K562 (cell line): ENCODE results near the gene SVOP. TPM values are rescaled to one million over a fixed set of nuclear protein-coding genes. Genes with fewer than 3 reads are reported as not detected.
A peak's percentile ranks its signal among the peaks of the same experiment; 100 is the strongest.

ENCODE experiments used
- ATAC-seq: fragments of 200-7000 bp; cut with Tn5 transposase; 3 replicates; pipeline ENCODE4 v1.9.1; 2020; ENCODE audit warnings: moderate library complexity
- BruUV-seq: library from RNA; stranded (reverse); fragments of 400-500 nt; replicated peaks from 2 replicates; lab custom pipeline; 2021; lab: Mats Ljungman, UMichigan
- CTCF ChIA-PET: fragments of 300-600 bp; formaldehyde crosslinking; extraction: SDS; loops from one replicate; lab custom pipeline; 2021; ENCODE audit warnings: low intra/inter-chr PET ratio; lab: Yijun Ruan, JAX
- POLR2A ChIA-PET: fragments of 300-600, 350-650 bp; sonication (Branson Sonifier 250); formaldehyde crosslinking; extraction: SDS; loops from one replicate; lab custom pipeline; 2021; ENCODE audit warnings: antibody characterized with exemption, inconsistent platforms; lab: Yijun Ruan, JAX
- DNase-seq, 4 experiments: peaks; one replicate each; pipeline versions ENCODE4 v3.0.0 to v3.0.0-alpha.2; 2011 to 2018; ENCODE audit warnings: low spot score in 3 of 4, mixed read lengths in 3 of 4; ENCODE audit errors: extremely low read depth in 1 of 4
- FAIRE-seq: peaks from 2 replicates; lab custom pipeline; 2011; peaks lifted over from hg19 to GRCh38; lab: Jason Lieb, UNC
- H2AFZ ChIP-seq: 2 replicates; pipeline ENCODE4 v1.6.0; 2011; ENCODE audit warnings: low read depth, low read length, control low read depth, inconsistent platforms
- H3K27ac ChIP-seq: fragments of 200-600 bp; 3 replicates; pipeline ENCODE4 v1.8.0; 2011; ENCODE audit warnings: low read depth, mild to moderate bottlenecking, control low read depth, inconsistent platforms, low read length, moderate library complexity, mixed read lengths; ENCODE audit errors: extremely low read depth
- H3K27me3 ChIP-seq, 2 experiments: fragments of 300-600 bp in 1 of 2; 2 replicates in 1 of 2; 3 replicates in 1 of 2; pipeline versions ENCODE4 v1.6.0 to v1.8.0; 2011; ENCODE audit warnings: inconsistent platforms in 2 of 2, low read length in 2 of 2, mild to moderate bottlenecking in 1 of 2, mixed read lengths in 1 of 2, moderate library complexity in 1 of 2; ENCODE audit not compliant: control insufficient read depth in 2 of 2, insufficient read depth in 2 of 2
- H3K36me3 ChIP-seq: fragments of 300-600 bp; 3 replicates; pipeline ENCODE4 v1.8.0; 2011; ENCODE audit warnings: mild to moderate bottlenecking, low read length, inconsistent platforms; ENCODE audit not compliant: control insufficient read depth, insufficient read depth
- H3K4me1 ChIP-seq, 2 experiments: fragments of 200-600 bp in 1 of 2; replicated peaks in 1 of 2; 2 replicates in 1 of 2; 3 replicates in 1 of 2; pipeline versions ENCODE4 v1.5.1 to v1.8.0; 2011; ENCODE audit warnings: inconsistent platforms in 2 of 2, low read length in 2 of 2, mild to moderate bottlenecking in 1 of 2, mixed read lengths in 1 of 2, moderate library complexity in 1 of 2; ENCODE audit not compliant: control insufficient read depth in 2 of 2, insufficient read depth in 2 of 2
- H3K4me2 ChIP-seq: 2 replicates; pipeline ENCODE4 v1.6.1; 2011; ENCODE audit warnings: low read length, control low read depth, inconsistent platforms, mixed read lengths; ENCODE audit not compliant: insufficient read depth
- H3K4me3 ChIP-seq: fragments of 200-600 bp; sonication (generic), shearing (Covaris generic); 2 replicates; pipeline ENCODE4 v1.5.1; 2016; ENCODE audit warnings: control low read depth, inconsistent platforms
- H3K79me2 ChIP-seq: fragments of 200-600 bp; 3 replicates; pipeline ENCODE4 v1.8.0; 2011; ENCODE audit warnings: low read length, inconsistent platforms; ENCODE audit not compliant: control insufficient read depth, insufficient read depth
- H3K9ac ChIP-seq, 2 experiments: 2 replicates each; pipeline versions ENCODE4 v1.6.0 to v1.6.1; 2011; ENCODE audit warnings: low read depth in 2 of 2, low read length in 2 of 2, control low read depth in 1 of 2, inconsistent platforms in 1 of 2, mild to moderate bottlenecking in 1 of 2, mixed read lengths in 1 of 2; ENCODE audit not compliant: insufficient read depth in 1 of 2
- H3K9me1 ChIP-seq: one replicate; pipeline ENCODE4 v1.6.0; 2011; ENCODE audit warnings: inconsistent platforms, mild to moderate bottlenecking, low read length, moderate library complexity; ENCODE audit not compliant: control insufficient read depth, insufficient read depth
- H3K9me3 ChIP-seq: replicated peaks from 2 replicates; pipeline ENCODE4 v1.5.1; 2011; ENCODE audit warnings: low read depth, low read length, inconsistent platforms; ENCODE audit not compliant: control insufficient read depth, insufficient read depth
- H4K20me1 ChIP-seq: replicated peaks from 2 replicates; pipeline ENCODE4 v1.6.1; 2011; ENCODE audit warnings: low read length, inconsistent platforms, mixed read lengths; ENCODE audit not compliant: control insufficient read depth, insufficient read depth
- GABPB2 ChIP-seq: fragments of 250-450 bp; sonication (Bioruptor Pico); conservative IDR thresholded peaks from 2 replicates; pipeline ENCODE4 v1.5.1; 2021; ENCODE audit warnings: mild to moderate bottlenecking
- HNRNPK ChIP-seq: fragments of 200-400 bp; formaldehyde crosslinking; IDR thresholded peaks from one replicate; pipeline ENCODE4 v1.6.1; 2018; ENCODE audit warnings: mild to moderate bottlenecking, low read depth, low read length; ENCODE audit not compliant: poor library complexity, severe bottlenecking
- NR2F6 ChIP-seq: fragments of 450-650 bp; formaldehyde crosslinking; IDR thresholded peaks from 2 replicates; pipeline ENCODE4 v1.4.0; 2020; ENCODE audit warnings: mild to moderate bottlenecking
- PCBP1 ChIP-seq: fragments of 200-400 bp; formaldehyde crosslinking; IDR thresholded peaks from 2 replicates; pipeline ENCODE4 v1.6.1; 2018; ENCODE audit warnings: mild to moderate bottlenecking, low read depth, low read length; ENCODE audit not compliant: poor library complexity, severe bottlenecking
- PCBP2 ChIP-seq: fragments of 200-400 bp; formaldehyde crosslinking; IDR thresholded peaks from 2 replicates; pipeline ENCODE4 v1.6.1; 2018; ENCODE audit warnings: low read length, low read depth, mild to moderate bottlenecking, moderate library complexity; ENCODE audit not compliant: poor library complexity, severe bottlenecking
- SPI1 ChIP-seq: IDR thresholded peaks from 2 replicates; pipeline ENCODE4 v1.6.1; 2011; ENCODE audit warnings: low read depth, low read length, control low read depth, borderline replicate concordance
- ZNF696 ChIP-seq: fragments of 250-450 bp; sonication (Bioruptor Pico); conservative IDR thresholded peaks from 2 replicates; pipeline ENCODE4 v1.4.0; 2020; ENCODE audit warnings: mild to moderate bottlenecking, moderate library complexity
- WGBS: fragments of 100-300 bp; shearing (Covaris generic); methylation state at CpG from one replicate; pipeline ENCODE4 v1.1.6; 2016; ENCODE audit warnings: low coverage, mixed read lengths; ENCODE audit not compliant: insufficient coverage; ENCODE audit errors: missing lambda C conversion rate; 5-methylcytosine and 5-hydroxymethylcytosine counted together
- in situ Hi-C: fragments of 300-500 bp; cut with MboI; formaldehyde crosslinking; loops from 4 replicates; pipeline ENCODE4 v1.15.0; 2018; ENCODE audit warnings: inconsistent platforms, mixed read lengths
- intact Hi-C: fragments of 100-400 bp; cut with micrococcal nuclease; formaldehyde crosslinking; loops from 2 replicates; pipeline ENCODE4 v1.14.2; 2022
- polyA plus RNA-seq, 8 experiments: library from polyadenylated mRNA; depleted of rRNA in 4 of 8; stranded (reverse) in 5 of 8; unstranded in 3 of 8; fragments of >200 nt; fragmentation: Nextera tagmentation in 2 of 8; fragmentation: Illumina TruSeq in 1 of 8; extraction: Ambion mirVana in 2 of 8; extraction: Trizol in 1 of 8; gene quantifications; 2 replicates each; pipeline versions ENCODE4 v1.2.1 to v1.2.3, GENCODE V29; 2011 to 2014; ENCODE audit warnings: inconsistent platforms in 1 of 8, missing spikeins in 1 of 8
- total RNA-seq, 7 experiments: library from RNA; depleted of rRNA in 6 of 7; stranded (reverse); fragments of >200 nt in 6 of 7; fragmentation: Illumina TruSeq in 2 of 7; extraction: Trizol in 2 of 7; gene quantifications; 2 replicates each; pipeline versions ENCODE4 v1.2.1 to v1.2.3, GENCODE V29; 2011 to 2021; ENCODE audit warnings: low replicate concordance in 1 of 7
- TF ChIP-seq, protein P1 (sequence below): IDR thresholded peaks from 2 replicates; pipeline ENCODE4 v1.6.1; 2016; ENCODE audit warnings: missing genetic modification characterization, missing compliant biosample characterization

Gene SVOP
- total and polyA plus RNA-seq, 9 of the 15 experiments (the other 6 are each of a cell fraction or from before 2014, with no cell fraction given): 0.01 to 0.09 (median 0.06) TPM; not detected in 1

DNA sequence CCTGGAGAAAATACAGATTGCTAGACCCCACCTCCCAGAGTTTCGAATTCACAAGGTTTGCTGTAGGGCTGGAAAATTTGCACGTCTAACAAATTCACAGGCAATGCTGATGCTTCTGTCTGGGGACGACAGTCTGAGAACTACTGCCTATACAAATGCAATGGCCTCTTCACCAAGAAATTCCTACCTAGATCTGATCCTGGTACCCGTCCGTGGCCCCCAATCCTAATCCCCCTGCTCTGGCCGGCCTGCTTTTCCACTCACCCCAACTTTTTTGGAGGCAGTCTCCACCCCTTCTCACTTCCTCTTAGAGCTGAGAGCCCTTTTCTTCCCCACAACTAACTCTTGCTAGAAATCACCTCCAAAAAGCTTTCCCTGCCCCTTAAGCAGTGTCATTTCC, 160.4 kb downstream of the SVOP start:
- CTCF ChIA-PET: no interaction called here
- intact Hi-C loops (no loop called here), in situ Hi-C loops (no loop called here)
- POLR2A ChIA-PET: interaction anchor here (1.7 kb wide), 1 partner anchor 11 kb away, joined by 6 read pairs; no protein-coding TSS in a partner anchor
- no peak overlapping the region for H2AFZ ChIP-seq
- no peaks in the 10 kb centered on the region for H3K9me3 ChIP-seq
- no peaks in the 10 kb centered on the region for H3K36me3 ChIP-seq
- peaks cover 8% of the 10 kb centered on the region; the same call in 2 of the 3 replicates for H3K79me2 ChIP-seq
- 0 out of 2 replicates have a peak, but pooled peaks cover 10% of the 10 kb centered on the region for H4K20me1 ChIP-seq
- BruUV-seq: no TSS peak
- FAIRE-seq (no peak), ATAC-seq (no peak), DNase-seq (no peak)
- H3K9ac ChIP-seq: no peak overlapping the region; a peak in 1 of 4 replicates
- H3K27ac ChIP-seq: no peak overlapping the region
- peaks cover 27 to 28% of the 10 kb centered on the region in 2 experiments for H3K4me1 ChIP-seq
- H3K9me1 ChIP-seq: no peaks in the 10 kb centered on the region
- no peak overlapping the region for H3K4me2 ChIP-seq
- 13% methylated on average over 6 of the region's 6 CpGs for WGBS
- H3K4me3 ChIP-seq: no peak overlapping the region
- H3K27me3 ChIP-seq: peaks cover 0 to 6% of the 10 kb centered on the region in 2 experiments; a peak in 1 of 5 replicates
- no peak for TF ChIP-seq GABPB2 (CRISPR knock-in tag)
- TF ChIP-seq SPI1: peak; percentile 41; the same call in 1 of the 2 replicates
- no peak for TF ChIP-seq NR2F6 (CRISPR knock-in tag)
- TF ChIP-seq ZNF696 (CRISPR knock-in tag): no peak

DNA sequence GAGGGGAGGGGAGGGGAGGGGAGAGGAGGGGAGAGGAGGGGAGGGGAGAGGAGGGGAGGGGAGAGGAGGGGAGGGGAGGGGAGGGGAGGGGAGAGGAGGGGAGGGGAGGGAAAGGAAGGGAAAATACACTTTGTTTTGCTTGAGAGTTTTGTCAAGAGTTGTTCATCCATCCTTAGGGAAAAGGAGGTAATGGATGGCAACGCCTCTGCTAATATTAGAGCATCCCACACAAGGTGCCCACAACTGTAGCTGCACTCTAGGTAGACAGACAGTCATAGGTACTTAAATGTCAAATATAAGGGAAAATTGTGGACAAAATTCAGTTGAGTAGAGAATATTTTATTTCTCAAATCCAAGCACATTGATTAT, 161.0 kb downstream of the SVOP start:
- no peak for DNase-seq
- no TSS peak for BruUV-seq
- Histone ChIP-seq H3K36me3 (no peaks in the 10 kb centered on the region), H3K27ac (no peak overlapping the region), H3K9me3 (no peaks in the 10 kb centered on the region; the same call in 1 of the 2 replicates), H3K9ac (no peak overlapping the region), H3K9me1 (no peaks in the 10 kb centered on the region), H3K79me2 (peaks cover 8% of the 10 kb centered on the region; the same call in 2 of the 3 replicates), H4K20me1 (0 out of 2 replicates have a peak, but pooled peaks cover 13% of the 10 kb centered on the region), H3K4me3 (no peak overlapping the region), H3K4me2 (no peak overlapping the region), H3K27me3 (peaks cover 0 to 6% of the 10 kb centered on the region in 2 experiments; a peak in 1 of 5 replicates), H2AFZ (no peak overlapping the region), H3K4me1 (peaks cover 28 to 33% of the 10 kb centered on the region in 2 experiments)
- 33% methylated on average over 1 of the region's 1 CpG for WGBS
- ATAC-seq: no peak
- TF ChIP-seq PCBP2 (peak; percentile 82), HNRNPK (peak; percentile 92), PCBP1 (peak; percentile 76)
- TF ChIP-seq, protein P1, sequence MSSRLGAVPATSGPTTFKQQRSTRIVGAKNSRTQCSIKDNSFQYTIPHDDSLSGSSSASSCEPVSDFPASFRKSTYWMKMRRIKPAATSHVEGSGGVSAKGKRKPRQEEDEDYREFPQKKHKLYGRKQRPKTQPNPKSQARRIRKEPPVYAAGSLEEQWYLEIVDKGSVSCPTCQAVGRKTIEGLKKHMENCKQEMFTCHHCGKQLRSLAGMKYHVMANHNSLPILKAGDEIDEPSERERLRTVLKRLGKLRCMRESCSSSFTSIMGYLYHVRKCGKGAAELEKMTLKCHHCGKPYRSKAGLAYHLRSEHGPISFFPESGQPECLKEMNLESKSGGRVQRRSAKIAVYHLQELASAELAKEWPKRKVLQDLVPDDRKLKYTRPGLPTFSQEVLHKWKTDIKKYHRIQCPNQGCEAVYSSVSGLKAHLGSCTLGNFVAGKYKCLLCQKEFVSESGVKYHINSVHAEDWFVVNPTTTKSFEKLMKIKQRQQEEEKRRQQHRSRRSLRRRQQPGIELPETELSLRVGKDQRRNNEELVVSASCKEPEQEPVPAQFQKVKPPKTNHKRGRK (tag): no peak
- no peak for FAIRE-seq
- intact Hi-C loops (loop anchor here (5.0 to 10.0 kb wide), 3 partner anchors 38 to 735 kb away; partner anchors contain the start of genes ISCU, SART3 and WSCD2), in situ Hi-C loops (no loop called here)
- CTCF ChIA-PET: no interaction called here
- POLR2A ChIA-PET: interaction anchor here (1.2 to 1.7 kb wide), 2 partner anchors 9 to 11 kb away, joined by 3 to 6 read pairs; no protein-coding TSS in a partner anchor
